Ascending aorta (tissue), 2 donors: ENCODE measurements around the gene CHPF2. TPM values are rescaled to one million over a fixed set of nuclear protein-coding genes. Genes with fewer than 3 reads are reported as not detected.

Source experiments
- DNase-seq, 2 donors: peaks; one replicate each; pipeline ENCODE4 v3.0.0-alpha.2; 2019; ENCODE audit warnings: low spot score in 2 of 2
- H3K27ac ChIP-seq, 2 donors: fragments of 200-600 bp; sonication (generic); one replicate each; pipeline ENCODE4 v1.5.1; 2016 to 2017; ENCODE audit warnings: mild to moderate bottlenecking in 1 of 2
- H3K27me3 ChIP-seq: fragments of 200-600 bp; sonication (generic); one replicate; pipeline ENCODE4 v1.5.1; 2017
- H3K36me3 ChIP-seq, 2 donors: fragments of 200-600 bp; sonication (generic); one replicate each; pipeline ENCODE4 v1.5.1; 2016
- H3K4me1 ChIP-seq, 2 donors: fragments of 200-600 bp; sonication (generic); one replicate each; pipeline ENCODE4 v1.5.1; 2016 to 2017; ENCODE audit warnings: mild to moderate bottlenecking in 1 of 2
- H3K4me3 ChIP-seq, 2 donors: fragments of 200-600 bp; sonication (generic); one replicate each; pipeline ENCODE4 v1.5.1; 2016 to 2017; ENCODE audit warnings: mild to moderate bottlenecking in 1 of 2
- H3K9me3 ChIP-seq, 2 donors: fragments of 200-600 bp; sonication (generic); one replicate each; pipeline ENCODE4 v1.5.1; 2016
- CTCF ChIP-seq, 3 experiments: fragments of 200-600 bp in 2 of 3; fragments of 450-650 bp in 1 of 3; sonication (generic) in 2 of 3; IDR thresholded peaks; one replicate each; pipeline ENCODE4 v1.5.1; 2016 to 2019; ENCODE audit warnings: antibody characterized with exemption in 3 of 3, mild to moderate bottlenecking in 1 of 3, moderate library complexity in 1 of 3
- intact Hi-C: fragments of 100-400 bp; cut with DNase I; formaldehyde crosslinking; loops from one replicate; pipeline ENCODE4 v1.15.1; 2023
- total RNA-seq: library from RNA; depleted of rRNA; stranded (reverse); fragments of >200 nt; gene quantifications from one replicate; pipeline ENCODE4 v1.1.0, GENCODE V29; 2016

The CHPF2 gene
- total RNA-seq, 1 donor from 2014 or later: 40.3 TPM

GRCh38 chr7:151212626-151213025 is 19.7 kb upstream of the CHPF2 start:
- no peak for DNase-seq
- H3K4me3 ChIP-seq: no peak overlapping the region
- intact Hi-C loops: no loop called here
- no peaks in the 10 kb centered on the region for H3K27me3 ChIP-seq
- H3K36me3 ChIP-seq: peaks cover 42 to 54% of the 10 kb centered on the region in 2 donors
- no peak for TF ChIP-seq CTCF (IDR thresholded peaks at IDR 0.05)
- H3K9me3 ChIP-seq: no peaks in the 10 kb centered on the region
- no peak overlapping the region for H3K27ac ChIP-seq
- no peaks in the 10 kb centered on the region for H3K4me1 ChIP-seq

GRCh38 chr7:151213826-151214225 is 18.5 kb upstream of the CHPF2 start:
- Histone ChIP-seq H3K27me3 (no peaks in the 10 kb centered on the region), H3K4me3 (no peak overlapping the region), H3K9me3 (no peaks in the 10 kb centered on the region), H3K36me3 (peaks cover 53 to 66% of the 10 kb centered on the region in 2 donors), H3K27ac (no peak overlapping the region), H3K4me1 (no peaks in the 10 kb centered on the region)
- DNase-seq: no peak
- no peak for TF ChIP-seq CTCF (IDR thresholded peaks at IDR 0.05)
- intact Hi-C loops: no loop called here

GRCh38 chr7:151215396-151215795 is 16.9 kb upstream of the CHPF2 start:
- no peak for TF ChIP-seq CTCF (IDR thresholded peaks at IDR 0.05)
- Histone ChIP-seq H3K9me3 (no peaks in the 10 kb centered on the region), H3K27me3 (no peaks in the 10 kb centered on the region), H3K4me1 (no peaks in the 10 kb centered on the region), H3K4me3 (no peak overlapping the region), H3K36me3 (peaks cover 69 to 81% of the 10 kb centered on the region in 2 donors), H3K27ac (no peak overlapping the region)
- intact Hi-C loops: no loop called here
- no peak for DNase-seq

- no peaks in the 10 kb centered on the region for H3K9me3 ChIP-seq
- no peak for DNase-seq
- intact Hi-C loops: no loop called here
- no peak overlapping the region for H3K27ac ChIP-seq
- no peaks in the 10 kb centered on the region for H3K4me1 ChIP-seq
- no peak overlapping the region for H3K4me3 ChIP-seq
- peaks cover 88 to 97% of the 10 kb centered on the region in 2 donors for H3K36me3 ChIP-seq
- no peaks in the 10 kb centered on the region for H3K27me3 ChIP-seq
- no peak for TF ChIP-seq CTCF (IDR thresholded peaks at IDR 0.05)
These were observed 14.1 kb upstream of the CHPF2 start for GRCh38 chr7:151218170-151218569.

GRCh38 chr7:151223728-151224127 is 8.6 kb upstream of the CHPF2 start:
- Histone ChIP-seq H3K4me1 (peaks cover 7 to 8% of the 10 kb centered on the region in 2 donors), H3K27me3 (no peaks in the 10 kb centered on the region), H3K9me3 (no peaks in the 10 kb centered on the region), H3K27ac (no peak overlapping the region), H3K36me3 (peaks cover 56 to 59% of the 10 kb centered on the region in 2 donors), H3K4me3 (no peak overlapping the region)
- TF ChIP-seq CTCF (IDR thresholded peaks at IDR 0.05): no peak
- no peak for DNase-seq
- intact Hi-C loops: no loop called here

- Histone ChIP-seq H3K9me3 (no peaks in the 10 kb centered on the region), H3K36me3 (peaks cover 33 to 36% of the 10 kb centered on the region in 2 donors), H3K4me1 (peaks cover 7 to 8% of the 10 kb centered on the region in 2 donors), H3K27ac (no peak overlapping the region), H3K27me3 (no peaks in the 10 kb centered on the region), H3K4me3 (peak overlapping the region; percentile 79 to 94)
- no peak for DNase-seq
- intact Hi-C loops: loop anchor here (2.0 to 5.0 kb wide), 2 partner anchors 76 to 197 kb away; partner anchors contain the start of gene ABCB8
- TF ChIP-seq CTCF (IDR thresholded peaks at IDR 0.05): no peak
These were observed 6.3 kb upstream of the CHPF2 start for GRCh38 chr7:151225948-151226510.
